HepG2 (cell line): ENCODE results near the gene STAM. TPM values are rescaled to one million over a fixed set of nuclear protein-coding genes. Genes with fewer than 3 reads are reported as not detected.

ENCODE experiments used
- BCL3 ChIP-seq: sonication (generic); formaldehyde crosslinking; IDR thresholded peaks from 2 replicates; pipeline ENCODE4 v1.5.1; 2020; ENCODE audit warnings: mild to moderate bottlenecking, missing genetic modification reagents, moderate library complexity
- DZIP1 ChIP-seq: sonication (generic); formaldehyde crosslinking; IDR thresholded peaks from 2 replicates; pipeline ENCODE4 v1.5.0; 2020; ENCODE audit warnings: mild to moderate bottlenecking, missing genetic modification reagents
- FOXK1 ChIP-seq: sonication (generic); formaldehyde crosslinking; IDR thresholded peaks from 2 replicates; pipeline ENCODE4 v1.4.0; 2020; ENCODE audit warnings: low read depth, missing genetic modification reagents, borderline replicate concordance
- GMEB2 ChIP-seq: IDR thresholded peaks from 2 replicates; pipeline ENCODE4 v1.6.1; 2016; ENCODE audit warnings: missing biosample characterization, missing genetic modification reagents, low read depth
- HDAC2 ChIP-seq: sonication (generic); formaldehyde crosslinking; IDR thresholded peaks from 2 replicates; pipeline ENCODE4 v1.4.0; 2020; ENCODE audit warnings: missing genetic modification reagents
- HIVEP1 ChIP-seq: sonication (generic); formaldehyde crosslinking; IDR thresholded peaks from 2 replicates; pipeline ENCODE4 v1.4.0; 2020; ENCODE audit warnings: mild to moderate bottlenecking, missing genetic modification reagents
- IKZF5 ChIP-seq: IDR thresholded peaks from 2 replicates; pipeline ENCODE4 v1.6.1; 2018; ENCODE audit warnings: missing genetic modification reagents, mild to moderate bottlenecking, missing compliant biosample characterization
- MED1 ChIP-seq: sonication (generic); formaldehyde crosslinking; IDR thresholded peaks from 2 replicates; pipeline ENCODE4 v1.4.0; 2020; ENCODE audit warnings: missing genetic modification reagents
- NFRKB ChIP-seq: fragments of 450-650 bp; IDR thresholded peaks from 2 replicates; pipeline ENCODE4 v1.6.1; 2017
- NR2F1 ChIP-seq, 2 experiments: fragments of 450-650 bp in 1 of 2; formaldehyde crosslinking in 1 of 2; IDR thresholded peaks; 2 replicates each; pipeline versions ENCODE4 v1.5.0 to v1.6.1; 2016 to 2020; ENCODE audit warnings: mild to moderate bottlenecking in 1 of 2, missing compliant biosample characterization in 1 of 2, missing genetic modification reagents in 1 of 2, moderate library complexity in 1 of 2
- SMAD1 ChIP-seq: sonication (generic); formaldehyde crosslinking; IDR thresholded peaks from 2 replicates; pipeline ENCODE4 v1.4.0; 2020; ENCODE audit warnings: missing genetic modification reagents, low read depth, mild to moderate bottlenecking, borderline replicate concordance
- SPEN ChIP-seq: sonication (generic); formaldehyde crosslinking; IDR thresholded peaks from 2 replicates; pipeline ENCODE4 v1.5.1; 2020; ENCODE audit warnings: low read depth, mild to moderate bottlenecking, missing genetic modification reagents
- TAF15 ChIP-seq: fragments of 200-400 bp; formaldehyde crosslinking; IDR thresholded peaks from one replicate; pipeline ENCODE4 v1.6.1; 2018; ENCODE audit warnings: mild to moderate bottlenecking, low read depth, low read length; ENCODE audit not compliant: poor library complexity, severe bottlenecking
- TMF1 ChIP-seq: sonication (generic); formaldehyde crosslinking; IDR thresholded peaks from 2 replicates; pipeline ENCODE4 v1.8.1; 2022; ENCODE audit warnings: low read depth, missing genetic modification reagents
- ZNF101 ChIP-seq: sonication (generic); formaldehyde crosslinking; IDR thresholded peaks from 2 replicates; pipeline ENCODE4 v1.4.0; 2020; ENCODE audit warnings: mild to moderate bottlenecking, low read depth, missing genetic modification reagents, borderline replicate concordance
- ZNF253 ChIP-seq: sonication (generic); formaldehyde crosslinking; IDR thresholded peaks from 2 replicates; pipeline ENCODE4 v1.8.0; 2022; ENCODE audit warnings: mild to moderate bottlenecking, missing genetic modification reagents, borderline replicate concordance
- ZNF317 ChIP-seq: sonication (generic); formaldehyde crosslinking; IDR thresholded peaks from 2 replicates; pipeline ENCODE4 v1.5.0; 2020; ENCODE audit warnings: mild to moderate bottlenecking, missing genetic modification reagents
- ZNF543 ChIP-seq: sonication (generic); formaldehyde crosslinking; IDR thresholded peaks from 2 replicates; pipeline ENCODE4 v1.4.0; 2020; ENCODE audit warnings: mild to moderate bottlenecking, missing genetic modification reagents
- polyA plus RNA-seq, 8 experiments: library from polyadenylated mRNA; depleted of rRNA in 3 of 8; stranded (reverse) in 7 of 8; unstranded in 1 of 8; fragments of >200 nt; fragmentation: Illumina TruSeq in 4 of 8; extraction: Trizol in 4 of 8; gene quantifications; 2 replicates each; pipeline versions ENCODE4 v1.2.1 to v1.2.3, GENCODE V29; 2011 to 2016; ENCODE audit warnings: low read depth in 4 of 8, missing spikeins in 1 of 8, mixed read lengths in 1 of 8; ENCODE audit not compliant: insufficient read depth in 1 of 8
- total RNA-seq, 5 experiments: library from RNA; depleted of rRNA; stranded (reverse); fragments of >200 nt; fragmentation: Illumina TruSeq; extraction: Trizol; gene quantifications; 2 replicates each; pipeline ENCODE4 v1.2.3, GENCODE V29; 2016; ENCODE audit warnings: low read depth in 1 of 5

The STAM gene
- total and polyA plus RNA-seq, 2 of the 13 experiments (the other 11 are each of a cell fraction or from before 2014, with no cell fraction given), result 19.5 to 25.1 TPM

- TF ChIP-seq BCL3 (CRISPR knock-in tag) (no peak), NFRKB (no peak), TMF1 (CRISPR knock-in tag) (no peak), FOXK1 (CRISPR knock-in tag) (no peak), SMAD1 (CRISPR knock-in tag) (no peak), IKZF5 (CRISPR knock-in tag) (no peak), HDAC2 (CRISPR knock-in tag) (peak; percentile 25), MED1 (CRISPR knock-in tag) (no peak), GMEB2 (CRISPR knock-in tag) (no peak), TAF15 (no peak), ZNF317 (CRISPR knock-in tag) (no peak), SPEN (no peak), ZNF101 (CRISPR knock-in tag) (no peak), HIVEP1 (no peak), ZNF253 (no peak), NR2F1 (CRISPR knock-in tag; IDR thresholded peaks at IDR 0.05) (no peak), ZNF543 (CRISPR knock-in tag) (no peak), DZIP1 (CRISPR knock-in tag) (no peak)
Measured at GRCh38 chr10:17616403-17617030, 27.4 kb upstream of the STAM start (continued).
